HEK293T (cell line): ENCODE measurements around the gene ARHGAP26.

Experiments used
- CTCF ChIA-PET: fragments of 350-600 bp; formaldehyde crosslinking; extraction: SDS; loops from one replicate; lab custom pipeline; 2021; ENCODE audit warnings: antibody characterized with exemption, inconsistent platforms; lab: Yijun Ruan, JAX
- POLR2A ChIA-PET: fragments of 350-600 bp; formaldehyde crosslinking; extraction: SDS; loops from one replicate; lab custom pipeline; 2020; ENCODE audit warnings: antibody characterized with exemption, inconsistent platforms; lab: Yijun Ruan, JAX
- DNase-seq: peaks from one replicate; pipeline ENCODE4 v3.0.0; 2012; ENCODE audit warnings: mixed read lengths; ENCODE audit errors: extremely low spot score
- ARNT ChIP-seq: fragments of 450-650 bp; IDR thresholded peaks from 2 replicates; pipeline ENCODE4 v1.6.1; 2017; ENCODE audit warnings: mild to moderate bottlenecking
- BHLHE40 ChIP-seq: fragments of 450-650 bp; IDR thresholded peaks from 2 replicates; pipeline ENCODE4 v1.6.1; 2016; ENCODE audit warnings: mild to moderate bottlenecking, moderate library complexity, borderline replicate concordance
- CTBP1 ChIP-seq: fragments of 450-650 bp; IDR thresholded peaks from 2 replicates; pipeline ENCODE4 v1.6.1; 2016; ENCODE audit warnings: borderline replicate concordance
- ELF4 ChIP-seq: fragments of 450-650 bp; IDR thresholded peaks from 2 replicates; pipeline ENCODE4 v1.6.1; 2017; ENCODE audit warnings: antibody characterized with exemption
- FOXA1 ChIP-seq: fragments of 450-650 bp; IDR thresholded peaks from 2 replicates; pipeline ENCODE4 v1.6.1; 2016; ENCODE audit warnings: mild to moderate bottlenecking
- FOXK2 ChIP-seq: fragments of 450-650 bp; IDR thresholded peaks from 2 replicates; pipeline ENCODE4 v1.6.1; 2016; ENCODE audit warnings: mild to moderate bottlenecking
- FOXM1 ChIP-seq: fragments of 450-650 bp; IDR thresholded peaks from 2 replicates; pipeline ENCODE4 v1.6.1; 2017; ENCODE audit warnings: mild to moderate bottlenecking, borderline replicate concordance
- HDGF ChIP-seq: fragments of 450-650 bp; IDR thresholded peaks from 2 replicates; pipeline ENCODE4 v1.6.1; 2017; ENCODE audit warnings: antibody characterized with exemption, borderline replicate concordance
- L3MBTL2 ChIP-seq: fragments of 450-650 bp; conservative IDR thresholded peaks from 2 replicates; pipeline ENCODE4 v1.6.1; 2016; ENCODE audit warnings: mild to moderate bottlenecking
- LEF1 ChIP-seq: fragments of 450-650 bp; IDR thresholded peaks from 2 replicates; pipeline ENCODE4 v1.6.1; 2017; ENCODE audit warnings: mild to moderate bottlenecking, borderline replicate concordance
- NFRKB ChIP-seq: fragments of 450-650 bp; IDR thresholded peaks from 2 replicates; pipeline ENCODE4 v1.6.1; 2016; ENCODE audit warnings: mild to moderate bottlenecking, moderate library complexity
- PKNOX1 ChIP-seq: fragments of 450-650 bp; IDR thresholded peaks from 2 replicates; pipeline ENCODE4 v1.6.1; 2016
- SP1 ChIP-seq: fragments of 450-650 bp; IDR thresholded peaks from 2 replicates; pipeline ENCODE4 v1.6.1; 2017
- SUZ12 ChIP-seq: fragments of 450-650 bp; IDR thresholded peaks from 2 replicates; pipeline ENCODE4 v1.6.1; 2016; ENCODE audit warnings: mild to moderate bottlenecking
- TARDBP ChIP-seq: fragments of 450-650 bp; IDR thresholded peaks from 2 replicates; pipeline ENCODE4 v1.6.1; 2016
- ZNF384 ChIP-seq: fragments of 450-650 bp; IDR thresholded peaks from 2 replicates; pipeline ENCODE4 v1.6.1; 2016

ARHGAP26 gene

GRCh38 chr5:142861011-142861410, 90.8 kb downstream of the ARHGAP26 start:
- DNase-seq: no peak
- CTCF ChIA-PET: interaction anchor here (2.0 kb wide), 1 partner anchor 147 kb away, joined by 7 read pairs; no protein-coding TSS in a partner anchor
- no peak for TF ChIP-seq TARDBP
- TF ChIP-seq BHLHE40: no peak
- TF ChIP-seq ARNT: no peak
- no peak for TF ChIP-seq L3MBTL2
- no peak for TF ChIP-seq ZNF384
- TF ChIP-seq FOXK2: no peak
- TF ChIP-seq SP1: no peak
- no peak for TF ChIP-seq HDGF
- TF ChIP-seq LEF1: no peak
- no peak for TF ChIP-seq SUZ12
- no peak for TF ChIP-seq PKNOX1
- TF ChIP-seq FOXA1: no peak
- no peak for TF ChIP-seq NFRKB
- TF ChIP-seq ELF4: no peak
- no peak for TF ChIP-seq CTBP1
- TF ChIP-seq FOXM1: no peak
- POLR2A ChIA-PET: interaction anchor here (1.2 kb wide), 1 partner anchor 17 kb away, joined by 4 read pairs; no protein-coding TSS in a partner anchor

DNA sequence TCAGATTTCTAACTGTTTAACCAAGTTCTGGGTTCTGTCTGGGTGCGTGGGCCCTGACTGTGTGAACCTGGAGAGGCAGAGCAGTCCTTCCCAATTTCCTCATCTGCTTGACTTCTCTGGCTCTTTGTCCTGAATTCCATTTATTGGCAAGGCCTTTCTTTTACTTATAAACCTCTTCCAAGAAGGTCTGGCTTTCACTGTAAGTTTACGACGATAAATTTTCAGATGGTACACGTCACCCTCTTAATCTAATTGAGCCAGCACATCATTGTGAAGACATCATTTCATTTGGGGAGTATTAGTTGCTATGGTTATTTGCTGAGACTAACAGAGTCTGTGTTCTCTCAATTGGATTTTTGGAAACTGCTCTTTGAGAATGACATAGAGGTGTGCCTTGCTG, 92.4 kb downstream of the ARHGAP26 start:
- CTCF ChIA-PET: interaction anchor here (1.5 to 1.7 kb wide), 2 partner anchors 92 to 114 kb away, joined by 7 to 9 read pairs; partner anchors contain the start of gene ARHGAP26
- TF ChIP-seq ARNT (no peak), ZNF384 (no peak), ELF4 (no peak), TARDBP (no peak), LEF1 (no peak), CTBP1 (no peak), SUZ12 (no peak), FOXK2 (no peak), L3MBTL2 (no peak), SP1 (no peak)
- DNase-seq: no peak
- POLR2A ChIA-PET: no interaction called here

DNA sequence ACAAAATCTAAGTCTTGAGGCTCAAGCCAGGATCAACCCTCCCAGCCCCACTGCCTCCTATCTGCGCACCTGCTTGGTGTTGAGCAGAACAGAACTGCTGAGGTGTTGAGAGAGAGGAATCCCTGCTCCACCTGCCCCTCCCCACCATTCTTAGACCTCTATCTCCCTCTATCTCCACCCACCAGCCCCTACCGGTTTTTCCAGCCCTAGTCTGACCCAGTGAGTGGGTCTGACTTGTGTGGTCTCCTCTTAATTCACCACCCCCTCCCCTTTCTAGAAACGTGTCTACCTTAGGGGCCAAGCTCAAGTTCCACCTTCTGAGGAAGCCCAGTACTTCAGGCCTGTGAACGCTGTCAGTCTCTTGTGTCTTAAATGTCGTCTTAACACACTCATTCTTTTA, 93.7 kb downstream of the ARHGAP26 start:
- TF ChIP-seq ELF4 (no peak), SP1 (no peak), L3MBTL2 (no peak)
- no peak for DNase-seq
- POLR2A ChIA-PET: no interaction called here
- CTCF ChIA-PET: interaction anchor here (1.2 to 1.8 kb wide), 4 partner anchors 25 to 147 kb away, joined by 3 to 9 read pairs (median 8); partner anchors contain the start of gene ARHGAP26

- ChIA-PET POLR2A (no interaction called here), CTCF (interaction anchor here (0.6 to 1.8 kb wide), 5 partner anchors 24 to 151 kb away, joined by 3 to 9 read pairs (median 4); partner anchors contain the start of gene ARHGAP26)
- TF ChIP-seq ARNT (no peak), FOXK2 (no peak), FOXM1 (no peak), SP1 (no peak), NFRKB (no peak), ZNF384 (no peak), FOXA1 (no peak), TARDBP (no peak), BHLHE40 (no peak), CTBP1 (no peak), SUZ12 (no peak), L3MBTL2 (no peak), HDGF (no peak), ELF4 (no peak), LEF1 (no peak), PKNOX1 (no peak)
- DNase-seq: no peak
These were observed 94.4 kb downstream of the ARHGAP26 start for GRCh38 chr5:142864290-142865260.

- ChIA-PET POLR2A (no interaction called here), CTCF (interaction anchor here (0.6 to 1.4 kb wide), 2 partner anchors 118 to 152 kb away, joined by 3 to 4 read pairs; no protein-coding TSS in a partner anchor)
- DNase-seq: no peak
- TF ChIP-seq SUZ12: no peak
- TF ChIP-seq FOXA1: no peak
- TF ChIP-seq FOXM1: no peak
- TF ChIP-seq ELF4: no peak
- no peak for TF ChIP-seq CTBP1
- no peak for TF ChIP-seq FOXK2
- TF ChIP-seq TARDBP: no peak
- TF ChIP-seq HDGF: no peak
- TF ChIP-seq LEF1: no peak
- TF ChIP-seq L3MBTL2: no peak
- no peak for TF ChIP-seq ZNF384
- no peak for TF ChIP-seq SP1
- TF ChIP-seq ARNT: no peak
- TF ChIP-seq PKNOX1: no peak
- TF ChIP-seq BHLHE40: no peak
- TF ChIP-seq NFRKB: no peak
These were observed 95.5 kb downstream of the ARHGAP26 start for GRCh38 chr5:142865631-142866030.
